Lung (tissue), 12 donors: ENCODE measurements around the gene HOXB3. TPM values are rescaled to one million over a fixed set of nuclear protein-coding genes. Genes with fewer than 3 reads are reported as not detected.

Source experiments
- ATAC-seq: fragments of 200-7000 bp; cut with Tn5 transposase; one replicate; pipeline ENCODE4 v1.9.1; 2020; ENCODE audit warnings: moderate number of reproducible peaks; ENCODE audit not compliant: insufficient read depth, low FRiP score
- DNase-seq, 3 donors: peaks; one replicate each; pipeline ENCODE4 v3.0.0-alpha.2; 2013 to 2017
- H3K27ac ChIP-seq, 2 donors: one replicate each; pipeline ENCODE4 v1.5.1; 2013; ENCODE audit warnings: mild to moderate bottlenecking in 2 of 2, moderate library complexity in 2 of 2, control low read depth in 1 of 2, inconsistent platforms in 1 of 2, low read depth in 1 of 2, low read length in 1 of 2
- H3K27me3 ChIP-seq, 3 donors: one replicate each; pipeline ENCODE4 v1.5.1; 2013; ENCODE audit warnings: low read length in 2 of 3; ENCODE audit not compliant: control insufficient read depth in 3 of 3, insufficient read depth in 3 of 3
- H3K36me3 ChIP-seq, 4 donors: one replicate each; pipeline ENCODE4 v1.5.1; 2013; ENCODE audit warnings: low read length in 4 of 4, mild to moderate bottlenecking in 1 of 4, moderate library complexity in 1 of 4; ENCODE audit not compliant: control insufficient read depth in 4 of 4, insufficient read depth in 4 of 4
- H3K4me1 ChIP-seq, 5 donors: one replicate each; pipeline ENCODE4 v1.5.1; 2013; ENCODE audit warnings: low read length in 5 of 5, mild to moderate bottlenecking in 2 of 5, moderate library complexity in 1 of 5; ENCODE audit not compliant: control insufficient read depth in 5 of 5, insufficient read depth in 5 of 5
- H3K4me3 ChIP-seq: one replicate; pipeline ENCODE4 v1.5.1; 2013; ENCODE audit warnings: mild to moderate bottlenecking, control low read depth, moderate library complexity
- H3K9ac ChIP-seq, 2 donors: one replicate each; pipeline ENCODE4 v1.5.1; 2013; ENCODE audit warnings: low read length in 2 of 2, control low read depth in 1 of 2; ENCODE audit not compliant: insufficient read depth in 1 of 2
- H3K9me3 ChIP-seq, 4 donors: one replicate each; pipeline ENCODE4 v1.5.1; 2013; ENCODE audit warnings: low read length in 3 of 4, mild to moderate bottlenecking in 1 of 4, moderate library complexity in 1 of 4; ENCODE audit not compliant: control insufficient read depth in 4 of 4, insufficient read depth in 3 of 4
- CTCF ChIP-seq: IDR thresholded peaks from 2 replicates; pipeline ENCODE4 v1.5.1; 2012; ENCODE audit warnings: mild to moderate bottlenecking; ENCODE audit errors: control extremely low read depth, extremely low read depth
- WGBS, 2 donors: extraction: QIAGEN DNeasy Blood & Tissue Kit; methylation state at CpG; one replicate each; pipeline ENCODE4 v1.1.7; 2013; 5-methylcytosine and 5-hydroxymethylcytosine counted together
- polyA plus RNA-seq, 2 donors: library from polyadenylated mRNA; stranded (reverse); fragments of 200-250 nt; gene quantifications; one replicate each; pipeline ENCODE4 v1.2.1, GENCODE V29; 2013
- total RNA-seq, 2 donors: library from RNA; depleted of rRNA in 1 of 2; stranded (reverse); fragments of >200 nt in 1 of 2; gene quantifications; one replicate each; pipeline ENCODE4 v1.2.1, GENCODE V29; 2014 to 2021
- donor health status: control.
- donor health status: control.
- donor health status: Bipolar disorder and iron deficiency.
- donor health status: healthy.
- donor health status: DM: yes; HTN: yes; CAD: no.

HOXB3 gene
- total and polyA plus RNA-seq, 4 donors = 1.9 to 21.1 (median 6.7) TPM

DNA sequence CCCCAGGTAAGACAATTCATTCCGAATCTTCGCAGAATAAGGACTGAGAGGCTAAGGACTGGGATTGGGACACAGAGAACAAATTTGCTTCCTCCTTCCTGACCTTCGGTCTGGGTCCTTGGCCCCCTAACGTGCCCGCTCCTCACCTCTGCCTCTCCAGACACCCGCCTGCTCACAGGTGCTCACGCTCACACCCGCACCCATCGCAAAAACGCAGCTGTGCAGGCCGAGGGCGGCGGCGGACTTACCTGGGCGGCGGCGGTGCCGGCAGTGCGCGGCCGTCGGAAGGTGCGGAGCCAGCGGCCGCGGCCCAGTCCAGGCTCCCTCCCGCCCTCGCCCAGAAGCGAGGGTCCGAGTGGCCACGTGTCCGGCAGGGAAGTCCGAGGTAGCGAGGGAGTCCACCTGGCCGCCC lies 43.2 kb upstream of the HOXB3 start:
- WGBS, 2 donors = 31 to 41% methylated on average over 35 of the region's 35 CpGs
- no peak overlapping the region for H3K4me3 ChIP-seq
- H3K27ac ChIP-seq = no peak overlapping the region
- ATAC-seq = no peak
- no peaks in the 10 kb centered on the region for H3K36me3 ChIP-seq
- DNase-seq = no peak
- TF ChIP-seq CTCF = no peak
- peaks cover 25 to 97% (median 95%) of the 10 kb centered on the region in 3 donors for H3K27me3 ChIP-seq
- H3K9me3 ChIP-seq = peaks cover 0 to 4% (median 0%) of the 10 kb centered on the region in 4 donors
- no peak overlapping the region for H3K9ac ChIP-seq
- H3K4me1 ChIP-seq = no peaks in the 10 kb centered on the region

GRCh38 chr17:48632579-48633265 lies 42.7 kb upstream of the HOXB3 start:
- no peak overlapping the region for H3K4me3 ChIP-seq
- H3K9ac ChIP-seq = no peak overlapping the region
- H3K27ac ChIP-seq = no peak overlapping the region
- H3K4me1 ChIP-seq = no peaks in the 10 kb centered on the region
- ATAC-seq (no peak), DNase-seq (peak in 1 of 3 donors; percentile 11)
- H3K27me3 ChIP-seq = peaks cover 21 to 97% (median 95%) of the 10 kb centered on the region in 3 donors
- 39 to 63% methylated on average over 7 of the region's 7 CpGs for WGBS, 2 donors
- peaks cover 0 to 4% (median 0%) of the 10 kb centered on the region in 4 donors for H3K9me3 ChIP-seq
- no peak for TF ChIP-seq CTCF
- H3K36me3 ChIP-seq = no peaks in the 10 kb centered on the region

- 34 to 54% methylated on average over 7 of the region's 7 CpGs for WGBS, 2 donors
- Histone ChIP-seq H3K9ac (no peak overlapping the region), H3K36me3 (no peaks in the 10 kb centered on the region), H3K27me3 (peaks cover 25 to 97% (median 95%) of the 10 kb centered on the region in 3 donors), H3K27ac (no peak overlapping the region), H3K9me3 (peaks cover 0 to 4% (median 0%) of the 10 kb centered on the region in 4 donors), H3K4me1 (no peaks in the 10 kb centered on the region), H3K4me3 (no peak overlapping the region)
- TF ChIP-seq CTCF = no peak
- DNase-seq (no peak), ATAC-seq (no peak)
These were observed 41.9 kb upstream of the HOXB3 start for GRCh38 chr17:48631693-48632578.
